GM23338 (cell line): ENCODE results near the gene GM2A. TPM values are rescaled to one million over a fixed set of nuclear protein-coding genes. Genes with fewer than 3 reads are reported as not detected.

Experiments used
- ATAC-seq: fragments of 200-7000 bp; cut with Tn5 transposase; 3 replicates; pipeline ENCODE4 v1.9.1; 2020
- DNase-seq: peaks from one replicate; pipeline ENCODE4 v3.0.0-alpha.2; 2015; ENCODE audit warnings: low spot score
- H2AFZ ChIP-seq: fragments of 200-600 bp; sonication (generic); 2 replicates; pipeline ENCODE4 v1.8.0; 2016; ENCODE audit warnings: antibody characterized with exemption, mild to moderate bottlenecking, moderate library complexity
- H3F3A ChIP-seq: fragments of 200-600 bp; sonication (generic); replicated peaks from 2 replicates; pipeline ENCODE4 v1.8.0; 2017; ENCODE audit warnings: antibody characterized with exemption, mixed run types, low read depth
- H3K27ac ChIP-seq: fragments of 200-600 bp; sonication (generic); 2 replicates; pipeline ENCODE4 v1.6.1; 2016; ENCODE audit warnings: low read depth
- H3K27me3 ChIP-seq: fragments of 200-600 bp; sonication (generic); 2 replicates; pipeline ENCODE4 v1.8.0; 2016; ENCODE audit warnings: mild to moderate bottlenecking, mixed run types, moderate library complexity; ENCODE audit not compliant: insufficient read depth
- H3K36me3 ChIP-seq: fragments of 200-600 bp; sonication (generic); 2 replicates; pipeline ENCODE4 v1.8.0; 2016; ENCODE audit warnings: mild to moderate bottlenecking; ENCODE audit not compliant: insufficient read depth
- H3K4me1 ChIP-seq: fragments of 200-600 bp; sonication (generic); 2 replicates; pipeline ENCODE4 v1.8.0; 2016; ENCODE audit warnings: mild to moderate bottlenecking, moderate library complexity; ENCODE audit not compliant: insufficient read depth
- H3K4me2 ChIP-seq: fragments of 200-600 bp; sonication (generic); 2 replicates; pipeline ENCODE4 v1.7.1; 2017; ENCODE audit warnings: mixed run types
- H3K4me3 ChIP-seq: fragments of 200-600 bp; sonication (generic); 2 replicates; pipeline ENCODE4 v1.6.1; 2016; ENCODE audit warnings: mixed run types
- H3K79me2 ChIP-seq: fragments of 200-600 bp; sonication (generic); replicated peaks from 2 replicates; pipeline ENCODE4 v1.8.0; 2017; ENCODE audit warnings: mild to moderate bottlenecking; ENCODE audit not compliant: insufficient read depth
- H3K9me2 ChIP-seq: fragments of 200-600 bp; sonication (generic); 2 replicates; pipeline ENCODE4 v1.8.0; 2017; ENCODE audit not compliant: insufficient read depth
- H4K20me1 ChIP-seq: fragments of 200-600 bp; sonication (generic); replicated peaks from 2 replicates; pipeline ENCODE4 v1.8.0; 2017; ENCODE audit warnings: mild to moderate bottlenecking; ENCODE audit not compliant: insufficient read depth
- H3K27ac Mint-ChIP-seq: 2 replicates; pipeline ENCODE4 v1.8.0; 2020; ENCODE audit warnings: inconsistent platforms, mild to moderate bottlenecking, moderate library complexity, mixed read lengths
- H3K27me3 Mint-ChIP-seq: 3 replicates; pipeline ENCODE4 v1.8.0; 2022; ENCODE audit warnings: low read depth, mild to moderate bottlenecking, moderate library complexity, mixed read lengths, inconsistent platforms; ENCODE audit not compliant: insufficient read depth, poor library complexity
- H3K36me3 Mint-ChIP-seq: 3 replicates; pipeline ENCODE4 v1.8.0; 2021; ENCODE audit warnings: low read depth, mild to moderate bottlenecking, inconsistent platforms, moderate library complexity, mixed read lengths
- H3K4me1 Mint-ChIP-seq: 3 replicates; pipeline ENCODE4 v1.8.0; 2020; ENCODE audit warnings: mild to moderate bottlenecking, inconsistent platforms, mixed read lengths
- H3K4me3 Mint-ChIP-seq: 3 replicates; pipeline ENCODE4 v1.8.0; 2021; ENCODE audit warnings: moderate library complexity, mild to moderate bottlenecking, inconsistent platforms, mixed read lengths
- H3K9me3 Mint-ChIP-seq: 3 replicates; pipeline ENCODE4 v1.8.0; 2020; ENCODE audit warnings: moderate library complexity, mild to moderate bottlenecking, inconsistent platforms, mixed read lengths
- CREB1 ChIP-seq: fragments of 250-450 bp; sonication (Bioruptor Pico); IDR thresholded peaks from 2 replicates; pipeline ENCODE4 v1.5.0; 2020; ENCODE audit warnings: low read depth, mild to moderate bottlenecking, moderate library complexity
- EZH2 ChIP-seq: fragments of 200-600 bp; sonication (generic); IDR thresholded peaks from one replicate; pipeline ENCODE4 v1.8.0; 2017; ENCODE audit warnings: antibody characterized with exemption, mild to moderate bottlenecking, low read depth; ENCODE audit not compliant: unreplicated experiment
- EZH2phosphoT487 ChIP-seq: fragments of 200-600 bp; sonication (generic); IDR thresholded peaks from one replicate; pipeline ENCODE4 v1.8.1; 2018; ENCODE audit warnings: antibody characterized with exemption; ENCODE audit not compliant: unreplicated experiment
- JUNB ChIP-seq: IDR thresholded peaks from one replicate; pipeline ENCODE4 v1.6.1; 2016; ENCODE audit warnings: antibody characterized with exemption; ENCODE audit not compliant: unreplicated experiment
- NANOG ChIP-seq: IDR thresholded peaks from 2 replicates; pipeline ENCODE4 v1.6.1; 2016; ENCODE audit warnings: antibody characterized with exemption, borderline replicate concordance
- ZNF114 ChIP-seq: fragments of 250-450 bp; sonication (Bioruptor Pico); IDR thresholded peaks from 2 replicates; pipeline ENCODE4 v1.5.0; 2020; ENCODE audit warnings: mild to moderate bottlenecking, moderate library complexity
- ZNF331 ChIP-seq: fragments of 250-450 bp; sonication (Bioruptor Pico); IDR thresholded peaks from 2 replicates; pipeline ENCODE4 v1.5.0; 2020; ENCODE audit warnings: low read depth, mild to moderate bottlenecking, moderate library complexity
- polyA plus RNA-seq: library from polyadenylated mRNA; unstranded; fragments of >200 nt; fragmentation: Nextera tagmentation; extraction: Ambion mirVana; gene quantifications from 2 replicates; pipeline ENCODE4 v1.2.1, GENCODE V29; 2016
- total RNA-seq: library from RNA; depleted of rRNA; stranded (reverse); fragments of >200 nt; shearing (Covaris generic); gene quantifications from 2 replicates; pipeline ENCODE4 v1.2.3, GENCODE V29; 2014
- TF ChIP-seq, protein P1 (sequence below): fragments of 250-450 bp; sonication (Bioruptor Pico); IDR thresholded peaks from 2 replicates; pipeline ENCODE4 v1.5.0; 2020; ENCODE audit warnings: mild to moderate bottlenecking, moderate library complexity

GM2A gene
- total and polyA plus RNA-seq, 2 experiments from 2014 or later = 9.8 to 27.8 TPM

DNA sequence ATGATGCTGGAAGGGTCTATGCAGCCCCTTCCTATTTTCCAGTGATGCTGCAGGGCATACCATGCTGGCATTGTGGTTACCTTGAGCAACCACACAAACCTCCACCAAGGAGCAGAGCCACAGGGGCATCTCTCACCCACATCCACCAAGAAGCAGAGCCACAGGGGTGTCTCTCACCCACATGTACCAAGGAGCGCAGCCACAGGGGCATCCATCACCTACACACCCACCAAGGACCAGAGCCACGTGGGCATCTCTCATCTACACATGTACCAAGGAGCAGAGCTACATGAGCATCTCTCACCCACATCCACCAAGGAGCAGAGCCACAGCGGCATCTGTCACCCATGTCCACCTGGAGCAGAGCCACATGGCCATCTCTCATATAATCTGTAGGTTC is 8.8 kb upstream of the GM2A start:
- H4K20me1 ChIP-seq = no peaks in the 10 kb centered on the region
- Mint-ChIP-seq H3K27ac (no peak overlapping the region), H3K36me3 (no peaks in the 10 kb centered on the region), H3K27me3 (peaks cover 2% of the 10 kb centered on the region), H3K4me3 (no peak overlapping the region), H3K9me3 (no peaks in the 10 kb centered on the region; the same call in 2 of the 3 replicates), H3K4me1 (peaks cover 18% of the 10 kb centered on the region; the same call in 2 of the 3 replicates)
- no peak overlapping the region for H3K27ac ChIP-seq
- H3K27me3 ChIP-seq = no peaks in the 10 kb centered on the region
- no peaks in the 10 kb centered on the region for H3K9me2 ChIP-seq
- DNase-seq (no peak), ATAC-seq (no peak)
- no peaks in the 10 kb centered on the region for H3K36me3 ChIP-seq
- H3K79me2 ChIP-seq = no peaks in the 10 kb centered on the region
- H3K4me1 ChIP-seq = peaks cover 8% of the 10 kb centered on the region; the same call in 1 of the 2 replicates
- H3F3A ChIP-seq = no peaks in the 10 kb centered on the region
- no peak overlapping the region for H2AFZ ChIP-seq
- H3K4me2 ChIP-seq = no peak overlapping the region
- no peak overlapping the region for H3K4me3 ChIP-seq
- TF ChIP-seq EZH2phosphoT487 (no peak), ZNF114 (CRISPR knock-in tag) (no peak), JUNB (no peak), ZNF331 (CRISPR knock-in tag) (no peak), EZH2 (no peak), CREB1 (no peak), NANOG (no peak)
- TF ChIP-seq, protein P1, sequence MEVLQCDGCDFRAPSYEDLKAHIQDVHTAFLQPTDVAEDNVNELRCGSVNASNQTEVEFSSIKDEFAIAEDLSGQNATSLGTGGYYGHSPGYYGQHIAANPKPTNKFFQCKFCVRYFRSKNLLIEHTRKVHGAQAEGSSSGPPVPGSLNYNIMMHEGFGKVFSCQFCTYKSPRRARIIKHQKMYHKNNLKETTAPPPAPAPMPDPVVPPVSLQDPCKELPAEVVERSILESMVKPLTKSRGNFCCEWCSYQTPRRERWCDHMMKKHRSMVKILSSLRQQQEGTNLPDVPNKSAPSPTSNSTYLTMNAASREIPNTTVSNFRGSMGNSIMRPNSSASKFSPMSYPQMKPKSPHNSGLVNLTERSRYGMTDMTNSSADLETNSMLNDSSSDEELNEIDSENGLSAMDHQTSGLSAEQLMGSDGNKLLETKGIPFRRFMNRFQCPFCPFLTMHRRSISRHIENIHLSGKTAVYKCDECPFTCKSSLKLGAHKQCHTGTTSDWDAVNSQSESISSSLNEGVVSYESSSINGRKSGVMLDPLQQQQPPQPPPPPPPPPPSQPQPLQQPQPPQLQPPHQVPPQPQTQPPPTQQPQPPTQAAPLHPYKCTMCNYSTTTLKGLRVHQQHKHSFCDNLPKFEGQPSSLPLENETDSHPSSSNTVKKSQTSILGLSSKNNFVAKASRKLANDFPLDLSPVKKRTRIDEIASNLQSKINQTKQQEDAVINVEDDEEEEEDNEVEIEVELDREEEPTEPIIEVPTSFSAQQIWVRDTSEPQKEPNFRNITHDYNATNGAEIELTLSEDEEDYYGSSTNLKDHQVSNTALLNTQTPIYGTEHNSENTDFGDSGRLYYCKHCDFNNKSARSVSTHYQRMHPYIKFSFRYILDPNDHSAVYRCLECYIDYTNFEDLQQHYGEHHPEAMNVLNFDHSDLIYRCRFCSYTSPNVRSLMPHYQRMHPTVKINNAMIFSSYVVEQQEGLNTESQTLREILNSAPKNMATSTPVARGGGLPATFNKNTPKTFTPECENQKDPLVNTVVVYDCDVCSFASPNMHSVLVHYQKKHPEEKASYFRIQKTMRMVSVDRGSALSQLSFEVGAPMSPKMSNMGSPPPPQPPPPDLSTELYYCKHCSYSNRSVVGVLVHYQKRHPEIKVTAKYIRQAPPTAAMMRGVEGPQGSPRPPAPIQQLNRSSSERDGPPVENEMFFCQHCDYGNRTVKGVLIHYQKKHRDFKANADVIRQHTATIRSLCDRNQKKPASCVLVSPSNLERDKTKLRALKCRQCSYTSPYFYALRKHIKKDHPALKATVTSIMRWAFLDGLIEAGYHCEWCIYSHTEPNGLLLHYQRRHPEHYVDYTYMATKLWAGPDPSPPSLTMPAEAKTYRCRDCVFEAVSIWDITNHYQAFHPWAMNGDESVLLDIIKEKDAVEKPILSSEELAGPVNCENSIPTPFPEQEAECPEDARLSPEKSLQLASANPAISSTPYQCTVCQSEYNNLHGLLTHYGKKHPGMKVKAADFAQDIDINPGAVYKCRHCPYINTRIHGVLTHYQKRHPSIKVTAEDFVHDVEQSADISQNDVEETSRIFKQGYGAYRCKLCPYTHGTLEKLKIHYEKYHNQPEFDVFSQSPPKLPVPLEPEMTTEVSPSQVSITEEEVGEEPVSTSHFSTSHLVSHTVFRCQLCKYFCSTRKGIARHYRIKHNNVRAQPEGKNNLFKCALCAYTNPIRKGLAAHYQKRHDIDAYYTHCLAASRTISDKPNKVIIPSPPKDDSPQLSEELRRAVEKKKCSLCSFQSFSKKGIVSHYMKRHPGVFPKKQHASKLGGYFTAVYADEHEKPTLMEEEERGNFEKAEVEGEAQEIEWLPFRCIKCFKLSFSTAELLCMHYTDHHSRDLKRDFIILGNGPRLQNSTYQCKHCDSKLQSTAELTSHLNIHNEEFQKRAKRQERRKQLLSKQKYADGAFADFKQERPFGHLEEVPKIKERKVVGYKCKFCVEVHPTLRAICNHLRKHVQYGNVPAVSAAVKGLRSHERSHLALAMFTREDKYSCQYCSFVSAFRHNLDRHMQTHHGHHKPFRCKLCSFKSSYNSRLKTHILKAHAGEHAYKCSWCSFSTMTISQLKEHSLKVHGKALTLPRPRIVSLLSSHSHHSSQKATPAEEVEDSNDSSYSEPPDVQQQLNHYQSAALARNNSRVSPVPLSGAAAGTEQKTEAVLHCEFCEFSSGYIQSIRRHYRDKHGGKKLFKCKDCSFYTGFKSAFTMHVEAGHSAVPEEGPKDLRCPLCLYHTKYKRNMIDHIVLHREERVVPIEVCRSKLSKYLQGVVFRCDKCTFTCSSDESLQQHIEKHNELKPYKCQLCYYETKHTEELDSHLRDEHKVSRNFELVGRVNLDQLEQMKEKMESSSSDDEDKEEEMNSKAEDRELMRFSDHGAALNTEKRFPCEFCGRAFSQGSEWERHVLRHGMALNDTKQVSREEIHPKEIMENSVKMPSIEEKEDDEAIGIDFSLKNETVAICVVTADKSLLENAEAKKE (CRISPR knock-in tag) = no peak
